Astrocyte of the hippocampus (primary cell): ENCODE results near the gene SLC7A5.
"Not testable (repeated sequence)": the region's sequence is repeated elsewhere in the genome, so short reads cannot be mapped to it uniquely, and the experiment has no call there.

Experiments used
- DNase-seq: peaks from one replicate; pipeline ENCODE4 v3.0.0; 2011; ENCODE audit warnings: low read depth, low spot score

The SLC7A5 gene

DNA sequence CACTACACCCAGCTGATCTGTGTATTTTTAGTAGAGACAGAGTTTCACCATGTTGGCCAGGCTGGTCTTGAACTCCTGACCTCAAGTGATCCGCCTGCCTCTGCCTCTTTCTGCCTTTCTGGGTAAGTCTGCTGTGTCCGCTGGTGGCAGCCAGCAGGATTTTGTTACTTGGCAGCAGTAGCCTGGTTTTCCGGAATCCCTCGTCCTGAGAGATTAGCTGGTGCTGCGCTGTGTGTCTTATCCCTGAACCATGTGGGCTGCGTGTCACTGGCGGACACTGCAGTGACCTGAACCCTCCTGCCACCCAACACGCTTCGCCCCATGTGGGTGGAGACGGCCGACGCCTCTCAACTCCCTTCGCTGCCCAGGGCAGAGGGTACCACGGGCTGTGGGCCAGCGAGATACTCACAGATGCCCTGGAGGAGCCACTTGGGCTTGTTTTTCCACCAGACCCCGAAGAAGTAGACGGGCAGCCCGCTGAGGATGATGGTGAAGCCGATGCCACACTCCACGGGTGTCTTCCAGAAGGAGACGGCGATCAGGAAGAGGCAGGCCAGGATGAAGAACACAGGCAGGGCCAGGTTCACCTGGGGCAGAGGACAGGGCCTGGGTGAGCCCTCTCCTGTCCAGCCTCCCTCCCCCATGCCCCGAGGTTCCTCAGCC, 35.2 kb downstream of the SLC7A5 start:
- DNase-seq = no peak

DNA sequence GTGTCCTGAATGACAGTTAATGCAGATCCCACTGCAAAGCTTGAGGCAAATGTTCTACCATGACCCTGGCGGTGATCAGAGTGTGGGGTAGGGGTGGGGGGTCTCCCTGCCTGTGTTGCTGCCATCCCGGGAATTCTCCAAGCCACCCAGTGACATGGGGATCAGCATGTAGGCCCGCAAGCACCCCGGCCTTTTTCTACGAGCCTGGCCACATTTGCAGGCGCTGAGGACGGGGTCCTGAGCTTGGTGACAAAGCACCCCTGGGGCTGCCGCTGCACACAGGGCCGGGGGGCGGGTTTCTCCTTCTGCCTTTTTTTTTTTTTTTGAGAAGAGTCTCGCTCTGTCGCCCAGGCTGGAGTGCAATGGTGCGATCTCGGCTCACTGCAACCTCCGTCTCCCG, 35.8 kb downstream of the SLC7A5 start:
- no peak for DNase-seq

DNA sequence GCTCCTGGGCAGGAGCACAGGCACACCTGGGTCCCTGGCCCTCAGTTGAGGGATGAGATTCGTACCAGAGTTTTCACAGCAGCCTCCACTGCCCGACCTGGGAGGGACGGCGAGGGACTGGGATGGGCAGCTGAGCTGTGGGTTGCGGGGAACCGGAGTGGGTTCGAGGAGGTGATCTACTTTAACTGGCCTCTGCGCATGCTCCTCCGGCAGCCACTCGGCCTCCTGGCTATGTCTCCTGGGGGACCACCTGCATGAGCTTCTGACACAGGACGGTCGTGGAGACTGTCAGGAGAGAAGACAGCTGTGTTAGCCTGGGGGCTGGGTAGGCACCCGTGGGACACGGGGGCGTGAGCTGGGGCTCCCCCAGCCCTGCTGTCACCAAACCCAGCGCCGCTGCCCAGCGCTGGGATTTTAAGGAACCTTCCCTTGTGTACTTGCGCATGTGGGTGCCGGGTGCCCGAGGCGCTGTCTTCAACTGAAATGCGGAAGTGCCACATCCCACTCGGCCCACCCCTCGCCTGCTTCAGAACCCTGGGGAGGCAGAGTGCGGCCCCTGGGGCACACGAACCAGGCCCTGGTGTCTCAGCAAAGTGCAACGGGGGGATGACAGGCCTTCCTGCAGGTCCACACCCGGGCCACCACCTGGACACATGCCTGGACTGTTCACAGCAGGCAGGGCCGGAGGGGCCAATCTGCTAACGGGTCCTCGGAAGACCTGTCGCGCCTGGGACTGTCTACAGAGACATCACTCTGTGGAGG, 36.4 kb downstream of the SLC7A5 start:
- DNase-seq = no peak

DNA sequence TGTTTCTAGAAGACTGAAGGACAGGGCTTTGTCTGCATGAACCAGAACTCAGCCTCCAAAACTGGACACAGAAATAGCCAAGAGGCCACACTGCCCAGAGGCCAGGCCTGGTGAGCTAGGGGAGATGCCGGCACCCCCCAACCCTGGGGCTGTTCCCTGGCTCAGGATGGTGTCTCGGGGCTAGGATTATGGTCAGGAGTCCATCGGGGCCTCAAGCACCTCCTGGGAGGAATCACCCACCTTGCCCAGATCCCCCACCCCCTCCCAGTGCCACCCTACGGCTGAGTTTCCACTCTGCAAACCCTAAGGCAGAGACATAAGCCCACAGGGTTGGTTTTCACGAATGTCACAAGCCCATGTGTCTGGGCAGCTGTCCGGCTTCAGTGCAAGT, 37.2 kb downstream of the SLC7A5 start:
- no peak for DNase-seq

DNA sequence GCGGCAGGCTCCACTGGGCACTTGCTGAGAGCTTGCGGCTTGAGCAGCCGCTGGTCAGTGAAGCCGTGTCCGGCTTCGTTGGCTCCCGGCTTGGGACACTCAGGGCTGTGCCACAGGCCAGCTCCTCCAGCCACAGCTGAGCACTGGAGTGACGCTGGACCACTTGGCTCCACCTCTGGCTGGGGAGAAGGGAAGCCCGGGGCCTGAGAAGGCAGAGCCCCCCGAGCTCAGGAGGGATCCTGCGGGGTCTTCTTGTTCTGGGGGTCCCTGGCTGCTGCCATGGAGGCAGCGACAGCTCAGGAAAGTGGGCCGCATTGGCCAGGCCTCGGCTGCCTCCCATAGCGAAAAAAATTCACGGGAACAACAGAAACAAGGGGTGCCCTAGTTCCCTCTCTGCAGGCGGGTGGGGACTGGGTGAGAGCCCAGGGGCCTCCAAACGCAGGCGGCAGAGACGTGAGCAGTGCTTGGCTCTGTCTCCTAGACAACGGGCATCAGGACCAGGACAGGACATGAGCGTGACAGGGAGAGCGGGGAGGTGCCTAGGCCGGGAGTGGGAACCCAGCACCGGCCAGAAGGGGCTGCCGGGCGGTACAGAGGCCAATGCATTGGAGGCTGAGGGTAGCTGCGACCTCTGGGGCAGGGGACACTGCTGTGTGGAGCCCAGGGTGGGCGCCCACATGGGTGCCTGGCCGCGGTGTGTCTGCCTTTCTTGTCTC, 37.7 kb downstream of the SLC7A5 start:
- no peak for DNase-seq

DNA sequence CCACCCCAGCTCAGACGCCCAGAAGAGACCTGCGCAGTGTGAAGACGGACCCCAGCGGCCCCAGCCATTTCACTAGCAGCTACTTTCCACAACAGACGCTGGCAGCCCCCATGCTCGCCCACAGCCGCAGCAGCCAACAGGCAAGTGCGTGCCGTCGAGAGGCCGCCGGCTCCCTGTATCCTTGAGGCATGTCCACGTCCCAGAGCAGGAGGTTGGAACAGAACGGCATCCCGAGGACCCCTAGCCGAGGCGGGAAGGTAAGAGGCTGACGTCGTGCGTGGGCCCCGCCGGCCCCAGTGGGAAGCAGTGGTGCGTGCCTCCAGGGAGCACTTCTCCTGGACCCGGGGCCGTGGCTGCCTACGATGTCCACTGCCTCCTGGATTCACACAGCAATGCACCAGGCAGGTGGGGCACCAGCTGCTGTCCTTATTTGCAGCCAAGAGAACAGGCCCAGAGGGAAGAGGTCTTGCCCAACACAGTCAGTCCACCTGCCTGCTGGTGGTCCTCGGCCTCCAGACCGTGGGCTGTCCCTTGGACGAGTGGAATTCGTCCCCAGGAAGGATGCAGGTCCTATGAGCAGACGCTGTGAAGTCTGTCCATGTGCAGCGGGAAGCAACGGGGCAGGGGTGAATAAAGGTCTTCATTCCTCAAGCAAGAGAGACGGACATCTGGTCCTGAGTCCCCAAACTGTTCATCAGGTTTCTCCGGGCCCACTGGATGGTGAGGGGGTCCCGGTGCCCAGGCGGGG, 38.5 kb downstream of the SLC7A5 start:
- DNase-seq = no peak

DNA sequence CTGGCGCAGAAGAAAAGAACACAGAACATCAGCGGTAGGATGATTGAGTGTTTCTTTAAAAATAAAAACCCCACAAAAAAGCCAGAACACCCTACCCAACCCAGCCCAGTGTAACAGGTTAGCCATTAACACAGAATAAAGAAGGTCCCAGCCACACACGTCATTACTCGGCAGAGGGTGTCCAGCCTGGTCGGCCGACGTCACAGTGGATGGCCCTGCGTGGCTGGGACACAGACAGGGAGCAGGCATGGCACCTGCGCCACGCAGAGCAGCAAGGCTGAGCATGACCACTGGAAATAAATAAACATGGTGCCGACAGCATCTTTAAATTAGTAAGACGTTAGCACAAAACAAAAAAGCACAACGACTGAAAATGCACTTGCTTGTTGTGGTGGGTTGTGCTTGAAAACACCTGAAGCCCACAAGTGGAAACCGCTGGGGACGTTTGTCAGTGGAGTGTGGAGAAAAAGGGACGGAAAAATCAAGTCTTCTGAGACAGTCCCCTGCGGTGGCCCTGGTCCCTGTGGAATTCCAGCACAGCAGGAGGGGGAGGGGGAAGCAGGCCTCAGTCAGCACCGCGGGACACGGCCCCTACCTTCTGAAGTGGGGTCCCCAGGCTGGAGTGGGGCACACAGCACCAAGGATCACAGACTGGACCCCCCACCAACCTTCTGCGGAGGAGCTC, 39.2 kb downstream of the SLC7A5 start:
- no peak for DNase-seq

DNA sequence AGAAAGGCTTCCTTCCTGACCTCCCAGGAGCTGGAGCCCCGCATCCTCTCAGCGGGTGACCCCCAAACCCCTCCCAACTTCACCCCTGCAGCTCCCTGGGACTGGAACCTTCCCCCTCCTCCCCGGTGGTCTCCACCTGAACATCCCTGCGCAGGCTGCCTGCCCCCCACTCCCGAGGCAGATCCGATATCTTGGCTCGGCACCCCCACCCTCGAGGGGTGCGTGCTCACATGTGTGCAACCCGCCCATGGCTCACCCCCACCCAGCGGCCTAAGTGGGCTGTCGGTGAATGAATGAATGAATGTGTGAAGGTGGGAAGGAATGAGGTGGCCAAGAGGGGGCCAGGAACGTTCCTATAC, 39.7 kb downstream of the SLC7A5 start:
- no peak for DNase-seq

DNA sequence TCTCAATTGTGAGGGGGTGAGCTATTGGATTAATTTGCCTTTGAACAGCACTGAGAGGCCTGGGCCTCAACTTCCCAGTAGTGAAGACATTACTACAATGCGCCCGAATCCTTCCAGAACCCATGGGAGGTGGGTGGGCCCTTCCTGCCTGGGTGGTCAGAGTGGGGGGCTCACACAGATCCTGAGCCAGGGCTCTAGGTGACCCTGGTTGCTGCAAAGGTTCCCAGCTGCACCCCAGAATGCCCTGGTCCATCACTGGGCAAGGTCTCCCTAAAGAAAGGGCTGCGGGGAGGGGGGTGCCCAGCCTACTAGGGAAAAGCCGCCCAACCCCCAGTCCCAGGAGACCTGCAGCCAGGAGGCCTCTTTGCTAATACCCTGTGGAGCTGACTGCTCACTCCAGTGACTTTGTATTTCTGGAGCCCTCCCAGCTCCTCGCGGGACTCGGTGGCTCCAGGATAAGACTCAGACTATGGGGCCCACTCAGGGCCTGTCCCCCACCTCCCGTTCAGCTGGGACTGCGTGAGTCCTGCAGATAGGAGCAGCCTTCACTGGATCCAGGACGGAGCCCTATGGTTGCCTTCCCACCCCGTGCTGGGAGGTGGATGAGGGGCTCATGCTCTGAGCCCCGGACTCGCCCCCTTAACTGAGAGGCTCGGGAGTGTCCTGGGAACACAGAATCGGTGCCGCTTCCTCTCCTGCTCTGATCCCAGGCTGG, 40.2 kb downstream of the SLC7A5 start:
- DNase-seq = no peak

DNA sequence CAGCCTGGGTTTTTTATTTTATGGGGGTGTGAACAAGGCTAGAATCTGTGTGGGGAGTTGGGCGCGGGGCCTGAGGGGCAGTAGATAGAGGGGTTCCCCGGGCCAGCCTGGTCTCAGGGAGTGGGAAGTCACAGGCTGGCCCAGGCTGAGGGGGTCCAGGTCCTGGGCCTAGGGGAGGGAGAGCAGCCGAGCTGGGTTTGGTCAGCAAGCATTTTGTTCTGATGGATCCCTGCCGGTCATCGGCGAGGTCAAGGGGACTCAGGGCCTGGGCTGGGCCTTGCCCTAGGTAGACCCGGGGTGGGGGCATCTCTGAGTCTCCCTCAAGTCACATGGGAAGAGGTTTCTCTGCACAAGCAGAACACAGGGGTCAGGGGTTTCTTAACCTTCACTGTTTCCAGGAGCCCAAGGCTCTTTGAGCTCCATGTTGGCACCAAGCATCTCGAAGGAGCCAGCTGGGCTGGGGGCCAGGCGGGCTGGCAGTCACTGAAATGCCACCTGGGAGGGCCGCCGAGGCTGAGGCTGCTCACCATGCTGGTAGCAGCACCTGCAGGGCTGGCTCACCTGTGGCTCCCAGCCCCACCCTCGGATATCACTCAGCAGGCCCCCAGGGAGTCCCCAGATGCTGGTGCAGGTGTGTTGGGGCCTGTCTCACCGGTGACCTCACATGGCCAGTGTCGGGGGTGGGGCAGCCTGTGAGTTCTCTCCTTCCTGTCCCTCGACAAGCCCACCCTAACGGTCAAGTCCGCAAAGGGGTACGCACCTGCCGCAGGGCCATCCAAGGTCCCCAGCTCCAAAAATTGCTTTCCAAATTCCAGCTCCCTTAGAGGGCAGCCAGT, 41.0 kb downstream of the SLC7A5 start:
- no peak for DNase-seq

DNA sequence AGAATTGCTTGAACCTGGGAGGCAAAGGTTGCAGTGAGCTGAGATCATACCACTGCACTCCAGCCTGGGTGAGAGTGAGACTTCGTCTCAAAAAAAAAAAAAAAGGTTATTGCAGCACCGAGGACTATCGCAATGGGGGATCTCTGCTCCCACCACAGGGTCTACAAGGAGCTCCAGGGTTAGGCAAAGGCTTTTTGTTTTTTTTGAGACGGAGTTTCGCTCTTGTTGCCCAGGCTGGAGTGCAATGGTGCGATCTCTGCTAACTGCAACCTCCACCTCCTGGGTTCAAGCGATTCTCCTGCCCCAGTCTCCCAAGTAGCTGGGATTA, 41.8 kb downstream of the SLC7A5 start:
- not testable (repeated sequence) for DNase-seq

DNA sequence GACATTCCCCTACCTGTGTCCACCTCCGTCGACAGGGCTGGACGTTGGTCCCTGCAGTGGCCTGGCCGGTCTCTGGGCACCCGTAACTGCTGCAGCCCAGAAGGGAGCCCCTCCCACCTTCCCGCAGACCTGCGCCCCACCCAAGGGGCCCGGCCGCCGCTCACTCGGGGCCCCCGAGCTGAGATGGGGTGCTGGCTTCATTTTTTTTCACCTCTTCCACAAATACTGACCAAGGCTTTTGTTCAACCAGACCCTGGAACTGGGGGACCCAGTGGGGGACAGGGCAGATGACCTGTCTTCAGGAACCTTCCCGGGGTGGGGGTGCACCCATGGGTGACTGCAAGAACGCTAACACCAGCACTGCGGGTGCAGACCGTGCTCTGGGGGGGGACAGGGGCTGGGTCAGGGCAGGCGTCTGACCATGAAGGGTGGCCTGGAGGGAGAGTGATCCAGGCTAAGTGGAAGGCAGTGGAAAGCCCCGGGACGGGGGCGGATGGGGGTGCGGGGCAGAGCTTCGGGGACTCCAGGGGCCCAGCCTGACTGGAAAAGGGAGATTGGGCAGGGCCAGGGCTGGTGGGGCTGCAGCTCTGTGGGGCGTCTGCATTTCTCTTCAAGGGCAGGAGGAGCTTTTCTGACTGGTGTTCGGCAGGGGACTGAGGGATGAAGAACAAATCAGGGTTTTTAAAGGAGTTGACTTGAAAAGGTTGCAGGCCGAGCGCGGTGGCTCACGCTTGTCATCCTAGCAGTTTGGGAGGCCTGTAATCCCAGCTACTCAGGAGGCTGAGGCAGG, 42.3 kb downstream of the SLC7A5 start:
- no peak for DNase-seq

DNA sequence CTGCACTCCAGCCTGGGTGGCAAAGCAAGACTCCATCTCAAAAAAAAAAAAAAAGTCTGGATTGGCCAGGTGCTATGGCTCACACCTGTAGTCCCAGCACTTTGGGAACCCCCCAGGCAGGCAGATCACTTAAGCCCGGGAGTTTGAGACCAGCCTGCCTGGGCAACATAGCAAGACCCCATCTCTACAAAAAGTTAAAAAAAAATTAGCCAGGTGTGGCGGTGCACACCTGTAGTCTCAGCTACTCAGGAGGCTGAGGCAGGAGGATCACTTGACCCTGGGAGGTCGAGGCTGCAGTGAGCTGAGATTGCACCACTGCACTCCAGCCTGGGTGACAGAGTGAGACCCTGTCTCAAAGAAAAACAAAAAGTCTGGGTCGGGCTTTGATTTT, 42.9 kb downstream of the SLC7A5 start:
- not testable (repeated sequence) for DNase-seq

DNA sequence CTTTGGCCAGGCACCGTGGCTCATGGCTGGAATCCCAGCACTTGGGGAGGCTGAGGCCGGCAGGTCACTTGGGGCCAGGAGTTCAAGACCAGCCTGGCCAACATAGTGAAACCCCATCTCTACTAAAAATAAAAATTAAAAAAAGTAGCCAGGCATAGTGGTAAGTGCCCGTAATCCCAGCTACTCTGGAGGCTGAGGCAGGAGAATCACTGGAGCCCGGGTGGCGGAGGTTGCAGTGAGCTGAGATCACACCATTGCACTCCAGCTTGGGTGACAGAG, 43.5 kb downstream of the SLC7A5 start:
- not testable (repeated sequence) for DNase-seq

DNA sequence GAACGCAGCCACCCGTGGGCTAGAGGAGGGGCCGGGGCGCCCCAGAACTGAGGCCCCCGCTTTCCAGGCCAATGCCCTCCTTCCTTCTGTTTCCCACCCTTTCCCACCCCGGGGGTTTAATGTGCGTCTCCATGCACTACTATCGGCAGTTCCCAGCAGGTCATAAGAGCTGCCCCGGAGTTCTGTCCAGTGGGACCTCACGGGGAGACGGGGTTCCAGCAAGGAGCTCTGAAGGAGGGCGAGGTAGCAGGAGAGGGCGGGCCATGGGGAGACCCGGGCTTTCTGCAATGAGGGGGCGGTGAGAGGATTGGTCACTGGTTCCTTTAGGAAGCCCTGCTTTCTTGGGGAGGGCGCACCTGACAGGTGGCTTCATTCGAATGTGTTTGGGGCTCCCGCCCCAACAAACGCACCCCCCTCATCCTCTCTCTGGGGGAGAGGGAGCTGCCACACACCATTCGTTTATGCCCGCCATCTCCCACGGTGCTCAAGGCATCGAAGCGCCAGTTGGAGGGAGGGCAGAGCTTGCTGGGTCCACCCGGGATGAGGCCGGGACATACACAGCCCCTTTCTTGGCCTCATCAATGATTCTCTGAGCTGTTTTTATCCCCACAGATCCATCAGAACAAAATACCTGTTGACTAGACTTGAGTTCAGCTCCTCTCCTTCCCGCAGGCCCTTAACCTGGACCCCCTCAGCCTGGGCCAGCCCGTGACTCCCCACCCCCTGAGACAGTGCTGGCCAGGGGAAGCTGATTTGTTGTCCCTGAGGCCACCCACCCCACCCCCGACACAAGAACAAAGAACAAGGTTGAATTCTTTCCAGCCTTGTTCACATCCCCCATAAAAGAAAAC, 44.1 kb downstream of the SLC7A5 start:
- no peak for DNase-seq

DNA sequence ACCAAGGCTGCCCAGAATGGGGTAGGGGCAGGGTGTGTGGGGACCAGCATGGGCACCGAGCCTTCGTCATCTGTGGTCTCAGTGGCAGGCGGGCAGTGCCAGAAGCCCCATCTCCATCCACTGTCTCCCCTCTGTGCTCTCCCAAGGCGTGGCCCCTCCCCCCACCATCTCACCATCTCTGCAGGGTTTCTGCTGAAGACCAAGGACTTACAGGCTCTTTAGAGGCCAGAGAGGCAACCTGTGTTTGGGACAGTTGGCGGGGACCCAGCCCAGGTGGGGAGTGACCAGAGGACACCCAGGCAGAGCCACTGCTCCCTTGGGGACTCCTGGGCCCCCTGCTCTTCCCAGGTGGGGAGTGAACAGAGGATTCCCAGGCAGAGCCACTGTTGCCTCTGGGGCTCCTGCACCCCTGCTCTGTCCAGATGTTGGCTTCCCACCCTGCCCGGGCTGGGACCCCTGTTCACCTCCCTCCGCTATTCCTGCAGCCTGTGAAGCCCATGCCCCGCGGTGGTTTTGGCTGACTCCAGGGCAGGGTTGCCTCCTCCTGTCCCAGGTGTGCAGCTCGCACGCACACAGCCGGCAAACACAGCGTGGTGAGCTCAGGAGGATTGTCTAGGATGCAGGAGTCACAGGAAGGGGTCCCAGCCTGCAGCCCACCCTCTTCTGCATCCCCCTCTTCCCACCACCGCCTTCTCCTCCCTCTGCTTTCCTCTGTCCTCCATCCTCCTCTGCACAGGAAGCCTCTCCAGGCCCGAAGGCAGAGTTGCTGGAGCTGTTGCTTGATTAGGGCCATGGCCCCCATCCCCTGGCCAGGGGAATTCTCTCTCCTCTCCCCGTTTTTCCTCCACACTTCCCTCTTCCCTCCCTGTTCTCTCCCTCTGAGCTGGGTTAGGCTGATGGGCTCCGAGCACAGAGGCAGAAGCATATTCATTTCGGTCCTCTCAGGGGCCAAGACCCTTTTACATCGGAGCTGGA, 45.0 kb downstream of the SLC7A5 start:
- DNase-seq = no peak

DNA sequence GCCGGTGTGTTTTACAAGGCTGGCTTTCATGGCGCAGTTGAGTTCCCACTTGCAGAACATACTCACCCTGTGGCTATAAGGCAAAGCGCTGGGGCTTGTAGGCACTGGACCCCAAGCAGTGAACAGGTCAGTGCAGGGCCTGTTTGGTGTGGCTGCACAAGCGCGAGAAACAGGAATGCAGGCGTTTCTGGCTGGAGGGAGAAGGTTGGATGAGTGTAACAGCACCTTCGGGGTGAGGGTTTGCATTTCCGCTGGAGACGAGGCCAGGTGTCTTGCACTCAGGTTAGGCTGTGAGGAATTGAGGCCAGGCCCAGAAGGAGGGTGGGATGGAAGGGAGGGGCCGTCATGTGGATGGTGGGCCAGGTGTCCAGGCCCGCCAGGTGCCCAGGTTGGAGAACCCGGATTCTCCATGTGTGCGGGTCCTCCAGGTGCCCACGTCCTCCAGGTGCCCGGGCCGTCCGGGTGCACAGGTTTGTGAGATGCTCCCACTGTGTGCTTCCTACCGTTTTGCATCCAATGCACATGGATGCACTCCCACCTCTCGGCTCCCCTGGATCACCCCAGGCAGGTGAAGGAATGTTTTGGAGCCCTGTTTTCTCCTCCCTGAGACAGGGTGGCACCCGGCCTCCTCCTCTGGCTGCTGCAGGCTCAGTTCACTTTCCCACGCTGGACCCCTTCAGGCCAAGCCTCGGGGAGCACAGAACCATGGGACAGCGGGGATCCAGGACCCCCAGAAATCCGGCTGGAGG, 46.0 kb downstream of the SLC7A5 start:
- no peak for DNase-seq
